Hepatocyte (in vitro differentiated cells): ENCODE data around the gene NCOA6.

Experiments
- CTCF ChIP-seq: fragments of 200-600 bp; sonication (generic); IDR thresholded peaks from 2 replicates; pipeline ENCODE4 v1.5.1; 2016; ENCODE audit warnings: antibody characterized with exemption, mild to moderate bottlenecking; ENCODE audit not compliant: poor library complexity
- EZH2 ChIP-seq: fragments of 200-600 bp; sonication (generic); IDR thresholded peaks from 2 replicates; pipeline ENCODE4 v1.6.1; 2016; ENCODE audit warnings: antibody characterized with exemption, mild to moderate bottlenecking, borderline replicate concordance
- EZH2phosphoT487 ChIP-seq: fragments of 200-600 bp; sonication (generic); IDR thresholded peaks from one replicate; pipeline ENCODE4 v1.6.1; 2018; ENCODE audit warnings: antibody characterized with exemption, mild to moderate bottlenecking, low read depth, moderate library complexity; ENCODE audit not compliant: unreplicated experiment, severe bottlenecking

DNA sequence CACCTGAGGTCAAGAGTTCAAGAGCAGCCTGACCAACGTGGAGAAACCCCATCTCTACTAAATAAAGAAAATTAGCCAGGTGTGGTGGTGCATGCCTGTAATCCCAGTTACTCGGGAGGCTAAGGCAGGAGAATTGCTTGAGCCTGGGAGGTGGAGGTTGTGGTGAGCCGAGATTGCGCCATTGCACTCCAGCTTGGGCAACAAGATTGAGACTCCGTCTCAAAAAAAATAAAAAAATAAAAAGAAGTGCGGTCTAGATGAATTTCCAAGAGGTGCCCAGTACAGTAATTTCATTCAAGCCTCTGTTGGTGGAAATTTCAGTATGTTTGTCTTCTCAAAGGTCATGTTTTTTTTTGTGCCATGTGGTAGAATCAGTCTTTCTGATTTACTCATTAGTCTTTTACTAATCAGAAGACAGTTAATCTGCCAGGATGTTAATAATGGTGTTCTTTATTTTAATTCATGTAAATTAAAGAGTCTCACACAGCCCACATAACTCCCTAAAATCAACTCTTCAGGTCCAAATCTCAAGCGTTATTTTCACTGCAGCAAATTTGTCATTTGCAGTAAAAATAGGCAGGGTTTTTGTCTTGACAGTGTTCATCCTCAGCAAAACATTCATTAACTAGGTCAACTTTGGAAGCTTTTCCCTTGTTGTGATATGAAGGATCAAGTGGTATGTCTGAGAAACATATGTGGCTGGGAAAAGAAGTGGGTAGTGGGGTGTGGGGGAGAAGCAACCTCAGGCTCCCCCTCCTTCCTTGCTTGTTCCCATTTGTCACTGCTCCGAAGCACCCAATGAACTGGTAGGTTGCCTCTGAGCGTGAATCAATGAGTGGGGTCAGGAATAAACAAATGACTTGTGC lies 108.0 kb downstream of the NCOA6 start:
- no peak for TF ChIP-seq CTCF
- no peak for TF ChIP-seq EZH2
- no peak for TF ChIP-seq EZH2phosphoT487
